Measurements from ENCODE around the gene GMDS. TPM values are rescaled to one million over a fixed set of nuclear protein-coding genes. Genes with fewer than 3 reads are reported as not detected.

Gene GMDS
- total RNA-seq, 1 donor from 2014 or later, result 32.9 TPM

GRCh38 chr6:1625794-1626435 is 619.5 kb downstream of the GMDS start:
- no peak for DNase-seq (ENCODE audit: low read depth)

- no peak for DNase-seq (ENCODE audit: low read depth)
Measured at GRCh38 chr6:1624851-1625781, 620.3 kb downstream of the GMDS start.

- no peak for DNase-seq (ENCODE audit: low read depth)
Measured at GRCh38 chr6:1624058-1624850, 621.2 kb downstream of the GMDS start.

- DNase-seq (ENCODE audit: low read depth), result no peak
Measured at GRCh38 chr6:1623769-1624057, 621.7 kb downstream of the GMDS start.

GRCh38 chr6:1622851-1623768 is 622.3 kb downstream of the GMDS start:
- DNase-seq (ENCODE audit: low read depth), result no peak

- DNase-seq (ENCODE audit: low read depth), result no peak
Measured at GRCh38 chr6:1622220-1622850, 623.1 kb downstream of the GMDS start.

- DNase-seq (ENCODE audit: low read depth), result no peak
Measured at GRCh38 chr6:1621070-1621701, 624.2 kb downstream of the GMDS start.

GRCh38 chr6:1620504-1621069 is 624.8 kb downstream of the GMDS start:
- DNase-seq (ENCODE audit: low read depth), result no peak

- no peak for DNase-seq (ENCODE audit: low read depth)
Measured at GRCh38 chr6:1619673-1620503, 625.5 kb downstream of the GMDS start.

GRCh38 chr6:1619098-1619672 is 626.2 kb downstream of the GMDS start:
- no peak for DNase-seq (ENCODE audit: low read depth)

- DNase-seq (ENCODE audit: low read depth), result no peak
Measured at GRCh38 chr6:1618311-1619097, 626.9 kb downstream of the GMDS start.

DNA sequence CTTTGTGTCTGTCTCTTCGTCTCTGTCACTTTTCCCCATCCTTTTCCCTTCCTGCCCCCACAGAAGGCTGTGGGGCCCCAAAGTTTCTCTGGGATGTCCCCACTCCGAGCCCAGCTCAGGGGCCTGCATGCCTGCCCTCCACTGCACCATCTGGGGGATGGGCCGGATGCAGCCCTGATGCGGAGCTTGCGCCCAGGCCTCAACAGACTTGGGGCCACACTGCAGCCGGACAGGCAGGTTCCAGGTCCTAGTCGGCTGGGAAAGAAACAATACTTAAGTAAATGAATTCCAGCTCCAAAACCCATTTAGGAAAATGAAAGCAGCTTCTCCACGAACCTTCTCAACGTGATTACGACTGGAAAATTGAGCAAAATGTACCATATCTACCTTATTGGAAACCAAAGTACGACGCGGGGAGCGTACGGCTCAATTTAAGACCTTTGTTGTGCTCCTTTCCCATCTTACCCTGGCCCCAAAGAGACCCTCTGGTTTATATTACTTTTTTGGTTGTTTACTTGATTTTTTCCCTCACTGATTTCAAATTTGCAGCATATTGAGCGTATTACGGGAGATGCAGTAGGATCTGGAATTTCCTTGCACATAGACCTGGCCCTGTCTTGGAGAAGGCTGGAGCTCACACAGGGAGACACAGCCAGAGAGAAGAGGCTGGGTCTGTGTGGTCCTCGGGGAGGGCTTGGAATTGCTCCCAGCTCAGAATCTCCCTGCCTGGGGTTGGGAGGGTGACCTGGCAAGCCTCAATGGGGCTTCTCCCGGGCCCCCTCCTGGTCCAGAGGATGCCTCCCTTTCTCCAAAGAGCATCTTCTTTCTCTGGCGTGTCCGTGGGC is 627.7 kb downstream of the GMDS start:
- no peak for DNase-seq (ENCODE audit: low read depth)

DNA sequence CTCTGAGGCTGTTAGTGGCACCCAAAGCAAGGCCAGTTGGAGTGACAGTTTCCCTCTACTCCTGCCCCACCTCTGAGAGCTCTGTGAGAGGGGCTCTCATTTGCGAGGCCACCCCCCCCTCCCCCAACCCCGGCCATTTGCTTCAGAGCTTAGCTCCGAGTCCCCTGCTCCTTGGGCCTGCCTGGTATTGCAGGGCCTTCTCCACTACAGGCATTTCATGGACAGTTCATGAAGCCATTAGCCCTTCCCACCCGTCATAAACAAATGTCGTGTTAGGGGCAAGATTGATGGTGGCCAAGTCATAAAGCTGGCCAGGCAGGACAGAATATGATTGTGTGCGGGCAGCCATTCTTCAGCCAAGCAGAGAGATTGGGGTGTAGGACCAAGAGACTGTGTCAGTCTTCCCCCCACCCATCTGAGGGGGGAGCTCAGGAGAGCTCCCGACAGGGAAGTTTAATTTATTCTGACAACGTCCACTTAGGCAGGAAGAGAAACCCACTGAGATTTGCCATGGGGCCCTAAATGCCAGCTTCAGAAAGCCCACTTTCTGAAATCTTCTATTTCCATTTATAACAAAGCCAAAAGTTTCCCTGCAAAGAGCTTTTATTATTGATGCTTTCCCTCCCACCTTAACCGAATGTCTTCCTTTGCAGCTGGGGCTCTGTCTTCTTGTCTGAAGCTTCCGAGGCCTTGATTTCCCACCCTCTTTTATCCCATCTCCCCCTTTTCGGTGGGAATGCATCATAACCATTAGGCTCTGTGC is 628.5 kb downstream of the GMDS start:
- no peak for DNase-seq (ENCODE audit: low read depth)

DNA sequence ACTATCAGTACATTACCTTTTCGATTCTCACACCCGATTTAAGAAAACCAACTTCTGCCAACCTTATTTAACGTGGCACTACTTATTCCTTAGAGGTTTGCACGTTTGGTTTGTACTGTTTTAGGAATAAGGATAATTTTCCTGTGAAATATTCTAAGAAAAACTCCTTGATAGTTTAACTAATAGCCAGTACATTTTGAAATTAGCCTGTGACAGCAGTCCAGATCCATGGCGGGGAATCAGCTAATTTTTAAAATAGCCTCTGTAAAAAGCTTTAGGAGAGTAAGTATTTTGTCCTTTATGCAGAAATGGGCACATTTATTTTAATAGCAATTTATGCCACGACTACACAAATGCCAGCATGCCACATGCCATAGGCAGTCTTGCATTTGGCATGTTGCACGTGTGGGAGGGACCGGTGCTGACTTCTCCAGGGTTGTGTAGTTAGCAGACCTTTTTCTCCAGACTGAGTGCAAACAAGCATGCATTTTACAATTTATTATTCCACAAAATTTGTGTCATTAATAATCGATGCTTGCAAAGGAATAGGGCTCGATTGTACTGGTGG is 629.5 kb downstream of the GMDS start:
- no peak for DNase-seq (ENCODE audit: low read depth)

GRCh38 chr6:1615151-1615852 is 630.1 kb downstream of the GMDS start:
- no peak for DNase-seq (ENCODE audit: low read depth)

Measured in renal cortical epithelial cell (primary cell).